ENCODE measurements around the gene ARMC5.

ARMC5 gene

GRCh38 chr16:31487071-31487719, 27.9 kb downstream of the ARMC5 start:
- peak overlapping the region; percentile 56 for H3K4me3 ChIP-seq (ENCODE audit: low read depth, low read length)
- no peak for DNase-seq (ENCODE audit: low read depth)
- TF ChIP-seq CTCF (conservative IDR thresholded peaks at IDR 0.05; ENCODE audit: low read depth, low read length), result no peak

GRCh38 chr16:31487720-31488467, 28.6 kb downstream of the ARMC5 start:
- DNase-seq (ENCODE audit: low read depth), result peak; percentile 34
- H3K4me3 ChIP-seq (ENCODE audit: low read depth, low read length), result peak overlapping the region; percentile 56
- no peak for TF ChIP-seq CTCF (conservative IDR thresholded peaks at IDR 0.05; ENCODE audit: low read depth, low read length)

- peak; percentile 7 for TF ChIP-seq CTCF (conservative IDR thresholded peaks at IDR 0.05; ENCODE audit: low read depth, low read length)
- peak overlapping the region; percentile 56 for H3K4me3 ChIP-seq (ENCODE audit: low read depth, low read length)
- DNase-seq (ENCODE audit: low read depth), result peak; percentile 28
These were observed 29.4 kb downstream of the ARMC5 start for GRCh38 chr16:31488468-31489297.

- no peak for TF ChIP-seq CTCF (conservative IDR thresholded peaks at IDR 0.05; ENCODE audit: low read depth, low read length)
- no peak for DNase-seq (ENCODE audit: low read depth)
These were observed 29.9 kb downstream of the ARMC5 start for GRCh38 chr16:31489298-31489564.

GRCh38 chr16:31489616-31490584, 30.6 kb downstream of the ARMC5 start:
- H3K4me3 ChIP-seq (ENCODE audit: low read depth, low read length), result no peak overlapping the region
- no peak for TF ChIP-seq CTCF (conservative IDR thresholded peaks at IDR 0.05; ENCODE audit: low read depth, low read length)
- no peak for DNase-seq (ENCODE audit: low read depth)

More at GRCh38 chr16:31489298-31489564, 29.9 kb downstream of the ARMC5 start:
- H3K4me3 ChIP-seq (ENCODE audit: low read depth, low read length), result no peak overlapping the region

- TF ChIP-seq CTCF (conservative IDR thresholded peaks at IDR 0.05; ENCODE audit: low read depth, low read length), result no peak
- H3K4me3 ChIP-seq (ENCODE audit: low read depth, low read length), result no peak overlapping the region
- no peak for DNase-seq (ENCODE audit: low read depth)
These were observed 32.6 kb downstream of the ARMC5 start for GRCh38 chr16:31491778-31492418.
